NCI-H2107 (cell line): Measurements from ENCODE around the gene ATP9A.
"Not testable (repeated sequence)": the region's sequence is repeated elsewhere in the genome, so short reads cannot be mapped to it uniquely, and the experiment has no call there.

Experiments
- DNase-seq: peaks from one replicate; lab custom pipeline; 2025; lab: John Stamatoyannopoulos, UW

Gene ATP9A

GRCh38 chr20:51750770-51751388 is 17.3 kb downstream of the ATP9A start:
- no peak for DNase-seq

DNA sequence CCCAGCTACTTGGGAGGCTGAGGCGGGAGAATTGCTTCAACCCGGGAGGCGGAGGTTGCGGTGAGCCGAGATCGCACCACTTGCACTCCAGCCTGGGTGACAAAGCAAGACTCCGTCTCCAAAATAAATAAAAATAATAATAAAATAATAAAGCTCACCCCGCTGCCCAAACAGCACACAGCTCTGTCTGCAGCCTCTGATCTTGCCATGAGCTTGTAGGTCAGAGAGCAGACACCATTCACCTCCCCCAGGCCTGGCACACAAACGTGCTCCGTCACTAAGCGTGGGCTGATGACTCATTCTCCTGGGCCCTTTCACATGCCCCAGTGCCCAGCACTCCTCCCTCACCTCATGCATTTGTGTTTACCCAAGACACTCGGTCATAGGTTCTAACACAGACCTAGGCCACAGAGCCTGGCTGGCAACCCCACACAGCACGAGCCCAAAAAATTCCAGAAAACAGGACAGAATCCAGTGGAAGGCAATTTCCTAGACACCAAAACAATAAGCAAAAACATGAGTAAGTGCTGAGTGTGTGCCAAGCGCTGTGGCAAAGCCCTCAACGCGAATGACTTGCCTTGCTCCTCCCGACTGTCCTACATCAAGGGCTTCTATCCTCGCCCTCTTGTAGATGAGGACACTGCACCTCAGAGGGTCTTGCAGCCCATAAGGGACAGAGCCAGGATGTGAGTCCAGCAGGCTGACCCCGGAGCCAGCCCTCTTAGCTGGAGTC is 18.0 kb downstream of the ATP9A start:
- DNase-seq = no peak

GRCh38 chr20:51749674-51750036 is 18.5 kb downstream of the ATP9A start:
- DNase-seq = no peak

DNA sequence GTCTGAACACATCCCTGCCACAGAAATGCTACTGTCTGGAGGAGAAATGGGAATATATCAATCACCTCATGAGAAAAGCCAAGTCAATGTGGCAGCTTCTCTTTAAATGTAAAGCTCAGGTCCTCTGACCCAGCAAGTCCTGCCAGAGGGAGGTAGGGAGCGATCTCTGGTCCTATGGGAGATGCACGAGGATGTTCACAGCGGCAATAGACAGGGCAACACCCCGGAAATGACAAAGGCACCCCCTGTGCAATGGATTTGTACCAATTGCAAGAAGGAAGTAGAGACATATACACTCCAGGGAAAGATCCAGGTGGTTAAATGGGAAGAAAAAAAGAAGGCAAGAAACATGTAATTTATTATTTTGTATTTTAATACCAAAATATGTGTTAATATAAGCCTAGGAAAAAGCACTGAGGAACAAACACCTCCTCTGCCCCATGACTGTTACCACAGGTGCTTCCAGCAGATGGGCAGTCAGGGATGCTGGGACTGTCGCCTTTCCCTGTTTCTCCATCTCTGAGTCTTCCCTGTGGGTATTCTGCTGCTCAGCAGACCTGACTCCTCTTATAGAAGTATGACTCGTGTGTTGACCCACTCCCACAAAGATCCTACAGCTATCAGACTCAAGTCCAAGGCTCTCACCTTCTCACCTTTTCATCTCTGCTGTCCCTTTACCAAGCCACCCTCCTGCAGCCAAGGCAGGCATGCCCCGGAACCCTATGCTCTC is 20.8 kb downstream of the ATP9A start:
- no peak for DNase-seq

GRCh38 chr20:51745804-51746203 is 22.4 kb downstream of the ATP9A start:
- DNase-seq = no peak

GRCh38 chr20:51740838-51741237 is 27.4 kb downstream of the ATP9A start:
- DNase-seq = no peak

GRCh38 chr20:51740308-51740707 is 27.9 kb downstream of the ATP9A start:
- DNase-seq = not testable (repeated sequence)

DNA sequence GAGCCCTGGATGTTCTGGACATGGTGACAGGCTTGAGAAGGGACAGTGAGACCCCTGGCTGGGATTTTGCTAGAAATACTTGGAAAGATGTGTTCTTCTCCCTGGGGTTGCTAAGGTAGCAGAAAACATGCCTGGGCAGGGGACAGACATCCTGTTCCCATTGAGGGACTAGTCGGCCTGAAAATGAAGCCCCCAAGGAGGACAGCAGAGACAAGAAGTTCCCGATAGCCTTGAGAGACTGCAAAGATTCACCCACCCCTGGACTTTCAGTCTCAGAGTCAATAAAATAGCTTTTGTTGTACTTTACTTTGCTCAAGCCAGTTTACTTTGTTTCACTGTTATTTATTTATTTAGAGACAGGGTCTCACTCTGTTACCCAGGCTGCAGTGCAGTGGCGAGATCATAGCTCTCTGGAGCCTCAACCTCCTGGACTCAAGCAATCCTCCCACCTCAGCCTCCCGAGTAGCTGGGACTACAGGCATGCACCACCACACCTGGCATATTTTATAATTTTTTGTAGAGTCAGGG is 28.4 kb downstream of the ATP9A start:
- DNase-seq = no peak

- DNase-seq = no peak
Measured at GRCh38 chr20:51738877-51739447, 29.2 kb downstream of the ATP9A start.

DNA sequence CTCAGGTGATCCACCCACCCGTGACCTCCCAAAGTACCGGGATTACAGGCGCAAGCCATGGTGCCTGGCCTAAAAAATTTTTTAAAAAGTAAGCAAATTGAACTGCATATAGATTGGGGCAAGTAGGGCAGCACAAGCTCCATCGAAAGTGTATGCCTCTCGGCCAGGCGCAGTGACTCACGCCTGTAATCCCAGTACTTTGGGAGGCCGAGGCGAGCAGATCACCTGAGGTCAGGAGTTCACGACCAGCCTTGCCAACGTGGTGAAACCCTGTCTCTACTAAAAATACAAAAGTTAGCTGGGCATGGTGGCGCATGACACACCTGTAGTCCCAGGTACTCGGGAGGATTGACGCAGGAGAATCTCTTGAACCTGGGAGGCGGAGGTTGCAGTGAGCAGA is 29.9 kb downstream of the ATP9A start:
- DNase-seq = not testable (repeated sequence)

GRCh38 chr20:51736947-51737346 is 31.2 kb downstream of the ATP9A start:
- DNase-seq = no peak

DNA sequence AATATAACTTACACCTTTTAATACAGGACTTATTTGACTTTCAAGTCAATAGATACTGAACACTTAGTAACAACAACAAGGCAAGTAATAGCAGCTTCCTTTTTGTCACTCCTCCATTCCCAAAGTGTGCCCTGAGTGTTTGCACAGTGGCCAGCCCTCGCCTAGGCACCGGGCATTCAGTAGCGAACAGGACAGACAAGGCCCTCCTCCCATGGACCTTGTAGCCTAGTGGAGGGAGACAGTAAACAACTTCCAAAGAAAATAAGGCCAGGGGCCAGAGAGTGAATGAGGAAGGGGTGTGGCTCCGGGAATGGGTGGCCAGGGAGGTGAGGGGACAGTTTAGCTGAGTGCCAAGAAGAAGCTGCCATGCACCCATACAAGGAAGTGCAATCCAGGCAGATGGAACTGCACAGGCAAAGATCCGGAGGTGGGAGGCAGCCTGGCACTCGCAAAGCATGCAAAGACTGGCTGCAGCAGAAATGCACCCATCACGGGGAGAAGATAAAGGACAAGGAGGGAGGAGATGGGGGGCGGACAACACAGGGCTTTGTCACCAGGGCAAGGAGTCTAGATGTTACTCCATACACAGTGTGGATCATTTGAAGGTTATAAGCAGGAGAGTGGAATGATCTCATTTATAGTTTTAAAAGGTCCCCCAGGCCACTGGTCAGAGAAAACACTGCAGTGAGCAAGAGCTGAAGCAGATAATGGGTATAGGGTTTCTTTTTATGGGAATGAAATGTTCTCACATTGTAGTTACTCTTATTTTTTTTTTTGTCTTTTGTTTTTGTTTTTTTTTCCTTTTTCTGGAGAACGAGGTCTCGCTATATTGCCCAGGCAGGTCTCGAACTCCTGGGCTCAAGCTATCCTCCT is 32.2 kb downstream of the ATP9A start:
- DNase-seq = no peak

DNA sequence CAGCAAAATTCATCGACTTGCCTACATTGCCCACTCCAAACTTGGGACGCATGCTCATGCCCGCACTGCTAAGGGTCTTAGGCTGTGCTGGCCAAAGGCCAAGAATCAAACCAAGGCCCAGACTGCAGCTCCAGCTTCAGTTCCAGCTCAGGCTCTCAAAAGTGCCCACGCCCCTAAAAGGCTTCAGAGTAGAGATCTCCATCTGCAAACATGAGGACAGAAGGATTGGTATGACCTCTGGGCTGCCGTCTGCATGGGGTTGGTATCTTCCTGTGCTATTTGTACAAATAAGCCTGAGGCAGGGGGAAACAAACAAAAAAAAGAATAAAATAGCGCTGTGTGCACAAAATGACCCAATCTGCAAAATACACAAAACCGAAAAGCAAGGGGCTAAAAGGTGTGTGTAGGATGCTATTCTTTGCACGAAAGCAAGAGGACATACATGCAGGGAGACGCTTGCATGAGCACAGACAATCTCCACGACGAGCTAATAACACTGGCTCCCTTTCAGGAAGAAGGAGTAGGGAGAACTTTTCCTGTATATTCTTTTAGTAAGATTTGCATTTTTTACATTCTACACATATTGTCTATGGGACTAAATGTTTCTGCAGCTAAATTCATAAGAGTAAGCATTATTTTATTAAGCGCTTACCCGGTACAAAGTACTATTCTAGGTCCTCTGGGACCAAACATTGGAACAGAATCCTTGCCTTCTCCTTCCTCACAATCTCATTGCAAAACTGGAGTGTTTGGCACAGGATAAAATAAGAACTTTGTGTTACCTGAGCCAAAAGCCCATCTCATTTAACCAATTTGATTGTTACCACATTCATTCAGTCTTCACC is 33.1 kb downstream of the ATP9A start:
- no peak for DNase-seq

DNA sequence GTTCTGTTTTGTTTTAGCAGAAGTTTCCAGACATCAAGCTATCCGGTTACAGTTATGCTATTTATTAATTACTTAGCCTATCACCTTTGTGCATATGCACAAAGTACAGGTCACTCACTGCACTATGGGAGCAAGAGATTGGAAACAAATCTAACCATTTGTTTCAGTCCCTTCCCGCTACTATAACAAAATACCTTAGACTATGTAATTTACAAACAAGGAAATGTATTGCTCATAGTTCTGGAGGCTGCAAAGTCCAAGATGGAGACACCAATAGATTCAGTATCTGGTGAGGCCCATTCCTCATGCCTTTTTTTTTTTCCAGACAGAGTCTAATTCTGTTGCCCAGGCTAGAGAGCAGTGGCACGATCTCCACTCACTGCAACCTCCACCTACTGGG is 35.1 kb downstream of the ATP9A start:
- no peak for DNase-seq

DNA sequence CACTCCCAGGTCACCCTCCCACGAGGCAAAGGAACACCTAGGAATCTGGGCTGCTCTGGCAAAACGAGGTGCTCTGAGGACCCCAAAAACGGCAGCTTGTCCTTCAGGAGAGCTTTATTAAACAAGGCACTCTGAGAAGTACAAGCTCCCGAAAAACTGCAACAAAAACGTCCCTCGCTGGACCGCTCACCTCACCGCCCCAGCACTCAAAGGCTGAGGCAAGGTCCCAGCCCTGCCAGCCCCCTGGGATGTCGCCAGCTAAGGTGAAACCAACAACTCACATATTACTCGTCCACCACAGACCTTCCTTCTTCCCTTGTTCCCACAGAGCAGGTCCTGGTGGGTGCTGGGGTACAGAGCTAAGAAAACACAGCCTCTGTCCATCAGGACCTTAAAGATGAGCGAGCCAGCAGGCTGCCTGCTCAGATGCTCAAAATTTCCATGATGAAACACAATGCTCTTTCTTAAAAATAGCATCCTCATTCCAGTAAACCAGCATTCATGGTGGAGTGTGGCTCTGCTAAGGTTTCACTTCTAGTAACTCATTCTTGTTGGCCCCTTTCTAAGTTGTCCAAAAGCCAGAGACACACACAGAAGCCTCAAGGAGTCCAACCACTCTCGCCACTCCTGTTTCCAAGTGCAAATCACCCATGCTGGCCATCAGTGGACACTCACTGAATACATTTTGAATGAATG is 35.9 kb downstream of the ATP9A start:
- DNase-seq = no peak

DNA sequence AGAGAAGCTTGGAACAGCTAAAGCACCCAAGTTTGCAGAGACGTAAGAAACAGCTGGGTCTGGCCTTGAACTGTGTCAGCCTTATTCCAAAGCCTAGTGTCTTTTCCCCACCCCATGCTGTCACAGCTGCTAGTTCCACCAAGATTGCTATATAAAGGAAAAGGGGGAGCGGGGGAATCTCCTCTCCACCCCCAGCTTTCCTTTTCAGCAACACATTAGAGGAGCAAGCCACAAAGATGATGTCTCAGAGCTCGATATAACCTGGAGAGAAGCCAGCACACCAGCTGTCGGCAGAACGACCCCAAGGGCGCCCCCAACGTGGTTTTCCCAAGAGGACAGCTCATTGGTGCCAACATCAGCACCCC is 36.5 kb downstream of the ATP9A start:
- DNase-seq = no peak

DNA sequence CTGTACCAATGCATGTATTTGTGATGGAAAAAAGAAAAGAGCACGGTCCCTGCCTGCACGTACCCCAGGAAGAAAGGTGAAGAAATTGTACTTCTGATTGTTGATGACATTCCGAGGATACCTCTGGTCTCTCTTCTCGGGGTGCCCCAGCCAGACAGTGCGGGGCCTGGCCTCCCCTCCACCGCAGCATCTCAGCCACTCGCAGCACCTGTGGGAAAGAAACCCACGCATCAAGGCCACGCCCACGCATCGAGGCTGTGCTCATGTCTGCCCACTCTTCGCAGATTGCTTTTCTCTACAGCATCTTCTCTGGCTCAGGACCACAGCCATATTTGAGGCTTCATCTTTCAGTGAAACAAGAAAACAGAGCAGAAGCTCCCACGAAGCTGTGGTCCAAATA is 38.4 kb downstream of the ATP9A start:
- no peak for DNase-seq

DNA sequence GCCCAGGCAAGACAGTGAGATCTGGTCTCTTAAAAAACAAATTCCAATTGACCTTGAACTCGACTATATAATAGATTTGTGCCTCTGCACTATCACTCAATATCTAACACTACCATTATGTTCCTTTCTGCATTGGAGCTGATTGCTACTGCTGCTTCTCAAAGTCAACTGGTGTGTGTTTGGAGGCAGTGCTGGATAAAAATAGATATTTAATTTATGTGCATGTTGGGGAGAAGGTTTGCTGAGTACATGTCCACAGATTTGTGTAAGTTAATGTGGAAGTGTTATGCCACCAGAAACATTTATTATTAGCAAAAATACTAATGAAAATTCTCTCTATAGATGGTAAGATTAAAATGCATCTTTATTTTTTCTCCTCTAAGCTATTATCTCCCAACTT is 39.5 kb downstream of the ATP9A start:
- DNase-seq = no peak

DNA sequence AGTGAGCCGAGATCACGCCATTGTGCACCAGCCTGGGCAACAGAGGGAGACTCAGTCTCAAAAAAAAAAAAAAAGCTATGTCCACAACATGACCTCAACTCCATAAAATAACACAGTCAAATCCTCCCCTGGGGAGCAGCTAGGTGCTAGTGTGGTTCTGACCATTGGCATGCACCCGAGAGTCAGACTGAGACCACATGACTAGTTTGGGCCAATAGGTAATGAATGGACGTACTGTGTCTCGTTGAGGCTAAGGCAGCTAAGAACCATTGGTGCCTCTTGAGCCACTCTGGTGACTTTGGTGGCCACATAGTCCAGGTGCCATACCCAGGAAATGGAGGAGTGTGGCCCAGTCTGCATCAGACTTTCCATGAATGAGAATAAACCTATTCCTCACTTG is 40.3 kb downstream of the ATP9A start:
- DNase-seq = no peak

DNA sequence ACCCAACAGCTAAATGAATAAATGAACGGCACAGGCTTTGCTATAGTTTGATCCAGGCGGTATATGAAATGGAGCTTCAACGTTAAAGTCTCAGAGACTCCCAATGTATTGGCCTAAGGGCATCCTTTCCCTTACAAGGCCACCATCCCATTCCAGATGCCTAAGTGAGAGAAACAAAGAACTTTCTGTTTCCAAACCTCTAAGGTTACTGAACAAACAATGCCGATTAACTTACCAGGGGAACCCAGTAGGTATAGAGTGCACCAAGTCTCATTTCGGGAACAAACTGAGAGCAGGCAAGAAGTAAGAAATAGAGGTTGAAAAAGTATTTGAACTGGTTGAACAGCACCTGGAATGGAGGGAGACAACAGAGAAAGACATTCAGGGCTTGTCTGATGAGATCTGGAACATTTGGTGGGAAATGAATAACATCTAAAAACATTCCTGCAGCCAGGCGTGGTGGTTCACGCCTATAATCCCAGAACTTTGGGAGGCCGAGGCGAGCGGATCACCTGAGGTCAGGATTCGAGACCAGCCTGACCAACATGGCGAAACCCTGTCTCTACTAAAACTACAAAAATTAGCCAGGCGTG is 42.5 kb downstream of the ATP9A start:
- no peak for DNase-seq
